ENCODE measurements around the gene PER2. TPM values are rescaled to one million over a fixed set of nuclear protein-coding genes. Genes with fewer than 3 reads are reported as not detected.
A peak's percentile ranks its signal among the peaks of the same experiment; 100 is the strongest.

PER2 gene
- total and polyA plus RNA-seq, 9 of the 15 experiments (the other 6 are each of a cell fraction or from before 2014, with no cell fraction given): 1.1 to 10.3 (median 2.9) TPM

- TF ChIP-seq, protein P1, sequence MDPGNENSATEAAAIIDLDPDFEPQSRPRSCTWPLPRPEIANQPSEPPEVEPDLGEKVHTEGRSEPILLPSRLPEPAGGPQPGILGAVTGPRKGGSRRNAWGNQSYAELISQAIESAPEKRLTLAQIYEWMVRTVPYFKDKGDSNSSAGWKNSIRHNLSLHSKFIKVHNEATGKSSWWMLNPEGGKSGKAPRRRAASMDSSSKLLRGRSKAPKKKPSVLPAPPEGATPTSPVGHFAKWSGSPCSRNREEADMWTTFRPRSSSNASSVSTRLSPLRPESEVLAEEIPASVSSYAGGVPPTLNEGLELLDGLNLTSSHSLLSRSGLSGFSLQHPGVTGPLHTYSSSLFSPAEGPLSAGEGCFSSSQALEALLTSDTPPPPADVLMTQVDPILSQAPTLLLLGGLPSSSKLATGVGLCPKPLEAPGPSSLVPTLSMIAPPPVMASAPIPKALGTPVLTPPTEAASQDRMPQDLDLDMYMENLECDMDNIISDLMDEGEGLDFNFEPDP (CRISPR knock-in tag; IDR thresholded peaks at IDR 0.05): no peak
- TF ChIP-seq NR4A1 (CRISPR knock-in tag; IDR thresholded peaks at IDR 0.05): no peak
- no peak for TF ChIP-seq NR4A1 (tag; IDR thresholded peaks at IDR 0.05)
- TF ChIP-seq ZNF121 (CRISPR knock-in tag; conservative IDR thresholded peaks at IDR 0.05): no peak
- no peak for TF ChIP-seq SREBF1 (IDR thresholded peaks at IDR 0.05; ENCODE audit: borderline replicate concordance, low read depth, low read length)
- no peak for TF ChIP-seq BRD9 (IDR thresholded peaks at IDR 0.05; ENCODE audit: low read depth, partially characterized antibody)
- TF ChIP-seq XRCC5 (IDR thresholded peaks at IDR 0.05; ENCODE audit: low read depth, low read length): no peak
- 0 out of 2 replicates have a peak, but pooled peaks have one; percentile 31 for TF ChIP-seq BCOR (IDR thresholded peaks at IDR 0.05)
- TF ChIP-seq ZC3H4 (CRISPR knock-in tag; IDR thresholded peaks at IDR 0.05; ENCODE audit: borderline replicate concordance): no peak
- no peak for TF ChIP-seq PTTG1 (tag; IDR thresholded peaks at IDR 0.05; ENCODE audit: low read depth)
- no peak for TF ChIP-seq PYGO2 (tag; IDR thresholded peaks at IDR 0.05)
- no peak for TF ChIP-seq KAT8 (IDR thresholded peaks at IDR 0.05; ENCODE audit: low read depth)
- 0 out of 4 replicates have a peak, but pooled peaks of 1 of the 2 experiments have one; percentile 14 for TF ChIP-seq MAZ (CRISPR knock-in tag; conservative IDR thresholded peaks at IDR 0.05 in 1 of 2, IDR thresholded peaks at IDR 0.05 in 1 of 2)
- no peak for TF ChIP-seq NEUROD1 (IDR thresholded peaks at IDR 0.05; ENCODE audit: borderline replicate concordance, low read depth, low read length, partially characterized antibody)
- TF ChIP-seq, protein P2, sequence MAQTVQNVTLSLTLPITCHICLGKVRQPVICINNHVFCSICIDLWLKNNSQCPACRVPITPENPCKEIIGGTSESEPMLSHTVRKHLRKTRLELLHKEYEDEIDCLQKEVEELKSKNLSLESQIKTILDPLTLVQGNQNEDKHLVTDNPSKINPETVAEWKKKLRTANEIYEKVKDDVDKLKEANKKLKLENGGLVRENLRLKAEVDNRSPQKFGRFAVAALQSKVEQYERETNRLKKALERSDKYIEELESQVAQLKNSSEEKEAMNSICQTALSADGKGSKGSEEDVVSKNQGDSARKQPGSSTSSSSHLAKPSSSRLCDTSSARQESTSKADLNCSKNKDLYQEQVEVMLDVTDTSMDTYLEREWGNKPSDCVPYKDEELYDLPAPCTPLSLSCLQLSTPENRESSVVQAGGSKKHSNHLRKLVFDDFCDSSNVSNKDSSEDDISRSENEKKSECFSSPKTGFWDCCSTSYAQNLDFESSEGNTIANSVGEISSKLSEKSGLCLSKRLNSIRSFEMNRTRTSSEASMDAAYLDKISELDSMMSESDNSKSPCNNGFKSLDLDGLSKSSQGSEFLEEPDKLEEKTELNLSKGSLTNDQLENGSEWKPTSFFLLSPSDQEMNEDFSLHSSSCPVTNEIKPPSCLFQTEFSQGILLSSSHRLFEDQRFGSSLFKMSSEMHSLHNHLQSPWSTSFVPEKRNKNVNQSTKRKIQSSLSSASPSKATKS (CRISPR knock-in tag; IDR thresholded peaks at IDR 0.05): no peak
- TF ChIP-seq ZNF561 (CRISPR knock-in tag; conservative IDR thresholded peaks at IDR 0.05): no peak
- TF ChIP-seq, protein P3, sequence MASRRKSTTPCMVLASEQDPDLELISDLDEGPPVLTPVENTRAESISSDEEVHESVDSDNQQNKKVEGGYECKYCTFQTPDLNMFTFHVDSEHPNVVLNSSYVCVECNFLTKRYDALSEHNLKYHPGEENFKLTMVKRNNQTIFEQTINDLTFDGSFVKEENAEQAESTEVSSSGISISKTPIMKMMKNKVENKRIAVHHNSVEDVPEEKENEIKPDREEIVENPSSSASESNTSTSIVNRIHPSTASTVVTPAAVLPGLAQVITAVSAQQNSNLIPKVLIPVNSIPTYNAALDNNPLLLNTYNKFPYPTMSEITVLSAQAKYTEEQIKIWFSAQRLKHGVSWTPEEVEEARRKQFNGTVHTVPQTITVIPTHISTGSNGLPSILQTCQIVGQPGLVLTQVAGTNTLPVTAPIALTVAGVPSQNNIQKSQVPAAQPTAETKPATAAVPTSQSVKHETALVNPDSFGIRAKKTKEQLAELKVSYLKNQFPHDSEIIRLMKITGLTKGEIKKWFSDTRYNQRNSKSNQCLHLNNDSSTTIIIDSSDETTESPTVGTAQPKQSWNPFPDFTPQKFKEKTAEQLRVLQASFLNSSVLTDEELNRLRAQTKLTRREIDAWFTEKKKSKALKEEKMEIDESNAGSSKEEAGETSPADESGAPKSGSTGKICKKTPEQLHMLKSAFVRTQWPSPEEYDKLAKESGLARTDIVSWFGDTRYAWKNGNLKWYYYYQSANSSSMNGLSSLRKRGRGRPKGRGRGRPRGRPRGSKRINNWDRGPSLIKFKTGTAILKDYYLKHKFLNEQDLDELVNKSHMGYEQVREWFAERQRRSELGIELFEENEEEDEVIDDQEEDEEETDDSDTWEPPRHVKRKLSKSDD (conservative IDR thresholded peaks at IDR 0.05; ENCODE audit: low read length): no peak
- TF ChIP-seq TFAP4 (CRISPR knock-in tag; IDR thresholded peaks at IDR 0.05; ENCODE audit: borderline replicate concordance): no peak
- TF ChIP-seq SMARCE1 (IDR thresholded peaks at IDR 0.05): peak; percentile 79; the same call in 1 of the 2 replicates
Observed at GRCh38 chr2:238203973-238204683, 84.3 kb downstream of the PER2 start (continued).

All from K562 (cell line).